Parathyroid adenoma (tissue), 2 donors: ENCODE measurements around the gene COQ7.

Experiments used
- H2AFZ ChIP-seq: fragments of 300-600 bp; sonication (generic); one replicate; pipeline ENCODE4 v1.7.0; 2017; ENCODE audit warnings: antibody characterized with exemption, mild to moderate bottlenecking
- H3K27ac ChIP-seq: fragments of 300-600 bp; sonication (generic); one replicate; pipeline ENCODE4 v1.7.0; 2017
- H3K27me3 ChIP-seq: fragments of 300-600 bp; sonication (generic); one replicate; pipeline ENCODE4 v1.7.0; 2017; ENCODE audit warnings: low read length; ENCODE audit not compliant: control insufficient read depth, insufficient read depth
- H3K36me3 ChIP-seq: fragments of 300-600 bp; sonication (generic); one replicate; pipeline ENCODE4 v1.7.0; 2017; ENCODE audit warnings: low read length; ENCODE audit not compliant: control insufficient read depth, insufficient read depth
- H3K4me1 ChIP-seq: fragments of 300-600 bp; sonication (generic); one replicate; pipeline ENCODE4 v1.7.0; 2017; ENCODE audit warnings: control low read depth
- H3K4me2 ChIP-seq: fragments of 300-600 bp; sonication (generic); one replicate; pipeline ENCODE4 v1.7.0; 2017; ENCODE audit warnings: low read length
- H3K4me3 ChIP-seq: fragments of 300-600 bp; sonication (generic); one replicate; pipeline ENCODE4 v1.7.0; 2017; ENCODE audit warnings: low read depth, low read length
- H3K79me2 ChIP-seq: fragments of 300-600 bp; sonication (generic); one replicate; pipeline ENCODE4 v1.7.0; 2017; ENCODE audit warnings: control low read depth
- H3K9ac ChIP-seq: fragments of 300-600 bp; sonication (generic); one replicate; pipeline ENCODE4 v1.7.0; 2017; ENCODE audit warnings: mild to moderate bottlenecking
- H3K9me3 ChIP-seq: fragments of 300-600 bp; sonication (generic); one replicate; pipeline ENCODE4 v1.7.0; 2017; ENCODE audit warnings: low read length; ENCODE audit not compliant: control insufficient read depth
- CTCF ChIP-seq: fragments of 300-600 bp; sonication (generic); IDR thresholded peaks from one replicate; pipeline ENCODE4 v1.7.0; 2017; ENCODE audit warnings: antibody characterized with exemption, mild to moderate bottlenecking
- donor health status: primary hyperparathyroidism.

The COQ7 gene

GRCh38 chr16:19112099-19112407 is 44.6 kb downstream of the COQ7 start:
- TF ChIP-seq CTCF = no peak
- Histone ChIP-seq H3K27ac (no peak overlapping the region), H3K9ac (no peak overlapping the region), H3K27me3 (no peaks in the 10 kb centered on the region), H3K36me3 (no peaks in the 10 kb centered on the region), H3K4me3 (no peak overlapping the region), H3K79me2 (no peaks in the 10 kb centered on the region), H2AFZ (no peak overlapping the region), H3K9me3 (no peaks in the 10 kb centered on the region), H3K4me2 (no peak overlapping the region), H3K4me1 (peaks cover 6% of the 10 kb centered on the region)

DNA sequence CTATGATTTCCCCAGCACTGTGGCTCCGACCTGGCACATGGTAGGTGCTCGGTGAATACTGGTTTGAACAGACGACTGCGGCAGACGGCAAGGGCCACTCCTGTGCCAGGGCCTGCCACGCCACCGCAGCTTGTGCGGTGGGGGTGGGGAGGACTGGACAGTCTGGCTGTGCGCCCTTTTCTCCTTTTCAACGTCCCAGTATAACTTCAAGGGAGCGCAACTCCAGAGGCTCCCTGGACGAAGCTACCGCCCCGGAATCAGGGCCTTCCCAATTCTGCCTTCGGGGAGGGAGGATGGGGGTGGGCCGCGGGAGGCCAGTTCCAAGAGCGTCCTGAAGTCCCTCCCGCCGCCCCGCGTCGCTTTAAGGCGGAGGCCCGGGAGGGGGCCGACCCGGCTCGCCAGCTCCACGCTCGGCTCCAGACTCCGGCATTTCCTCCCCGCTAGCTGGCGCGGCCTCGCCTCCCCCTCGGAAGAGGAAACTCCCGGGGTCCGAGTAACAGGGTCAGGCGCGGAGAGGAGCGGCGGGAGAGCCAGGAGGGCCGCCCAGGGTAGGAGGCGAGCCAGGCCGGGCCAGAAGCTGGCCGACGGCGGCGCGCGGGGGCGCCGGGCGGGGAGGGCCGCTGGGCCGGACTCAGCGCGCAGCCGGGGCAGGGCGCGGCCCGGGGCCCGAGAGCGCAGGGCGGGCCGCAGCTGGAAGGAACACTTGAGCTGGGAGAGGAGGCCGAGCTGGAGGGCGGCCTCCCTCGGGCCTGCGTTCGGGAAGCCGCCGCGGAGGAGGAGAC is 46.4 kb downstream of the COQ7 start, which contains the start of gene ITPRIPL2:
TSS of gene ITPRIPL2 (plus strand) at position 388 of the 782 bp plus-strand sequence. CDS start 498 bp downstream, outside the sequence.
- Histone ChIP-seq H2AFZ (peak within 1 kb of the TSS; percentile 97), H3K4me2 (peak within 1 kb of the TSS; percentile 95), H3K4me3 (peak within 1 kb of the TSS; percentile 63), H3K9me3 (no peaks in the 10 kb centered on the region), H3K27me3 (no peaks in the 10 kb centered on the region), H3K9ac (peak within 1 kb of the TSS; percentile 91), H3K27ac (peak within 1 kb of the TSS; percentile 79), H3K79me2 (no peaks in the 10 kb centered on the region), H3K4me1 (peaks cover 6% of the 10 kb centered on the region), H3K36me3 (no peaks in the 10 kb centered on the region)
- no peak for TF ChIP-seq CTCF

DNA sequence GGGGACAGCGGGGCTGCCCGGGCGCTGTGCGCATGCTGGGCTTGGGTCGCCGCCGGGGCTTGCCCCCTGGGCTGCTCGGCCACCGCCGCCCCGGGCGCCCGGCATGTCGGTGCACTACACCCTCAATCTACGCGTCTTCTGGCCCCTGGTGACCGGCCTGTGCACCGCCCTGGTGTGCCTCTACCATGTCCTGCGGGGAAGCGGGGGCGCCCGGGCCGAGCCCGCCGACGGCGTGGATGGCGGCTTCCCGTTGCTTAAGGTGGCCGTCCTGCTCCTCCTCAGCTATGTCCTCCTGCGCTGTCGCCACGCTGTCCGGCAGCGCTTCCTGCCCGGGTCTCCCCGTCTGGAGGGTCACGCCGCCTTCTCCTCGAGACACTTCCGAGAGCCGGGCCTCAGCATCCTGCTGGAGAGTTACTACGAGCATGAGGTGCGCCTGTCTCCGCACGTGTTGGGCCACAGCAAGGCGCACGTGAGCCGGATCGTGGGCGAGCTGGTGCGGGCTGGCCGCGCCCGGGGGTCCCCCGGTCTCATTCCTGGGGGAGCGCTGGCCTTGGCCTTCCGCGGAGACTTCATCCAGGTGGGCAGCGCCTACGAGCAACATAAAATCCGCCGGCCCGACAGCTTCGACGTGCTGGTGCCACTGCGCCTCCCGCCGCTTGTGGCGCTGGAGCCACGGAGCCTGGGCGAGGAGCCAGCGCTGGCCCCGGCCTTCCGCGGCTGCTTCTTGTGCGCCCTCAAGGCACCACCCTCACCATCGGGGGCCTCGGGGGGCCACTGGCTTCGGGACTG is 47.1 kb downstream of the COQ7 start:
- H3K4me3 ChIP-seq = peak overlapping the region; percentile 63
- no peaks in the 10 kb centered on the region for H3K27me3 ChIP-seq
- peak overlapping the region; percentile 97 for H2AFZ ChIP-seq
- H3K79me2 ChIP-seq = no peaks in the 10 kb centered on the region
- peaks cover 6% of the 10 kb centered on the region for H3K4me1 ChIP-seq
- no peaks in the 10 kb centered on the region for H3K9me3 ChIP-seq
- H3K36me3 ChIP-seq = no peaks in the 10 kb centered on the region
- peak overlapping the region; percentile 79 for H3K27ac ChIP-seq
- peak overlapping the region; percentile 95 for H3K4me2 ChIP-seq
- TF ChIP-seq CTCF = peak; percentile 9
- peak overlapping the region; percentile 29 for H3K9ac ChIP-seq

- no peak overlapping the region for H3K27ac ChIP-seq
- H3K4me2 ChIP-seq = peak overlapping the region; percentile 95
- no peak overlapping the region for H3K9ac ChIP-seq
- no peak for TF ChIP-seq CTCF
- peaks cover 6% of the 10 kb centered on the region for H3K4me1 ChIP-seq
- H3K27me3 ChIP-seq = no peaks in the 10 kb centered on the region
- no peaks in the 10 kb centered on the region for H3K36me3 ChIP-seq
- H3K4me3 ChIP-seq = peak overlapping the region; percentile 63
- no peaks in the 10 kb centered on the region for H3K79me2 ChIP-seq
- H2AFZ ChIP-seq = no peak overlapping the region
- H3K9me3 ChIP-seq = no peaks in the 10 kb centered on the region
Measured at GRCh38 chr16:19115148-19116021, 48.0 kb downstream of the COQ7 start.
